HepG2 (cell line): ENCODE results near the gene VPS13D. TPM values are rescaled to one million over a fixed set of nuclear protein-coding genes. Genes with fewer than 3 reads are reported as not detected.
A peak's percentile ranks its signal among the peaks of the same experiment; 100 is the strongest.

Experiments
- ATAC-seq: fragments of 200-7000 bp; cut with Tn5 transposase; 3 replicates; pipeline ENCODE4 v1.9.1; 2020; ENCODE audit warnings: mild to moderate bottlenecking, moderate library complexity
- BruUV-seq: library from RNA; stranded (reverse); fragments of 400-500 nt; replicated peaks from 2 replicates; lab custom pipeline; 2021; lab: Mats Ljungman, UMichigan
- CTCF ChIA-PET: fragments of 300-600 bp; formaldehyde crosslinking; extraction: SDS; loops from one replicate; lab custom pipeline; 2021; ENCODE audit warnings: low total read pairs, inconsistent platforms, low intra/inter-chr PET ratio; lab: Yijun Ruan, JAX
- POLR2A ChIA-PET: fragments of 350-600 bp; sonication (Branson Sonifier 250); formaldehyde crosslinking; loops from one replicate; lab custom pipeline; 2020; ENCODE audit warnings: antibody characterized with exemption, inconsistent platforms; lab: Yijun Ruan, JAX
- DNase-seq: peaks from one replicate; pipeline ENCODE4 v3.0.0-alpha.2; 2015; ENCODE audit warnings: low spot score
- FAIRE-seq: peaks from 3 replicates; lab custom pipeline; 2011; peaks lifted over from hg19 to GRCh38; lab: Jason Lieb, UNC
- H2AFZ ChIP-seq: one replicate; pipeline ENCODE4 v1.6.1; 2011; ENCODE audit warnings: low read length, inconsistent platforms
- H3K27ac ChIP-seq: fragments of 300-600 bp; 3 replicates; pipeline ENCODE4 v1.8.0; 2011; ENCODE audit warnings: mixed run types, mild to moderate bottlenecking, mixed read lengths, low read length, inconsistent platforms; ENCODE audit not compliant: insufficient read depth; ENCODE audit errors: extremely low read length
- H3K27me3 ChIP-seq, 2 experiments: fragments of 200-600 bp in 1 of 2; 2 replicates in 1 of 2; 3 replicates in 1 of 2; pipeline versions ENCODE4 v1.6.0 to v1.8.0; 2011; ENCODE audit warnings: low read length in 2 of 2, mild to moderate bottlenecking in 2 of 2, moderate library complexity in 2 of 2, inconsistent platforms in 1 of 2; ENCODE audit not compliant: insufficient read depth in 2 of 2, control insufficient read depth in 1 of 2
- H3K36me3 ChIP-seq, 2 experiments: fragments of 200-600 bp in 1 of 2; replicated peaks in 1 of 2; 2 replicates in 1 of 2; 3 replicates in 1 of 2; pipeline versions ENCODE4 v1.5.1 to v1.8.0; 2011; ENCODE audit warnings: low read length in 2 of 2, inconsistent platforms in 1 of 2; ENCODE audit not compliant: insufficient read depth in 2 of 2, control insufficient read depth in 1 of 2
- H3K4me1 ChIP-seq: 2 replicates; pipeline ENCODE4 v1.5.1; 2012; ENCODE audit warnings: low read length, inconsistent platforms; ENCODE audit not compliant: insufficient read depth
- H3K4me2 ChIP-seq: 2 replicates; pipeline ENCODE4 v1.6.0; 2011; ENCODE audit warnings: low read depth, low read length, inconsistent platforms
- H3K4me3 ChIP-seq, 3 experiments: fragments of 200-600 bp in 1 of 3; sonication (generic), shearing (Covaris generic) in 1 of 3; replicated peaks in 1 of 3; 2 replicates each; pipeline ENCODE4 v1.5.1; 2011 to 2016; ENCODE audit warnings: low read length in 3 of 3, inconsistent platforms in 2 of 3, low read depth in 2 of 3, mild to moderate bottlenecking in 2 of 3, control low read depth in 1 of 3, mixed read lengths in 1 of 3; ENCODE audit not compliant: insufficient read depth in 1 of 3
- H3K79me2 ChIP-seq: one replicate; pipeline ENCODE4 v1.6.1; 2011; ENCODE audit warnings: low read length, inconsistent platforms; ENCODE audit not compliant: insufficient read depth
- H3K9ac ChIP-seq: 2 replicates; pipeline ENCODE4 v1.6.0; 2011; ENCODE audit warnings: mild to moderate bottlenecking, low read depth, low read length, inconsistent platforms; ENCODE audit not compliant: insufficient read depth
- H3K9me3 ChIP-seq: 2 replicates; pipeline ENCODE4 v1.5.1; 2012; ENCODE audit warnings: mild to moderate bottlenecking, low read length
- H4K20me1 ChIP-seq: 2 replicates; pipeline ENCODE4 v1.6.0; 2011; ENCODE audit warnings: inconsistent platforms, mild to moderate bottlenecking, low read length, moderate library complexity; ENCODE audit not compliant: insufficient read depth
- ARID2 ChIP-seq: sonication (generic); formaldehyde crosslinking; IDR thresholded peaks from 2 replicates; pipeline ENCODE4 v1.8.1; 2022; ENCODE audit warnings: mild to moderate bottlenecking, missing genetic modification reagents, borderline replicate concordance
- CC2D1A ChIP-seq: sonication (generic); formaldehyde crosslinking; IDR thresholded peaks from 2 replicates; pipeline ENCODE4 v1.8.1; 2023; ENCODE audit warnings: mild to moderate bottlenecking, missing genetic modification reagents
- CEBPB ChIP-seq: IDR thresholded peaks from 2 replicates; pipeline ENCODE4 v1.6.1; 2011; ENCODE audit warnings: low read depth, low read length, improper control_type of control experiment, borderline replicate concordance
- GTF2F1 ChIP-seq: fragments of 150-350 bp; IDR thresholded peaks from 2 replicates; pipeline ENCODE4 v1.6.1; 2014; ENCODE audit warnings: low read length
- GTF3A ChIP-seq: sonication (generic); formaldehyde crosslinking; conservative IDR thresholded peaks from 2 replicates; pipeline ENCODE4 v1.4.0; 2020; ENCODE audit warnings: mild to moderate bottlenecking, missing genetic modification reagents
- HDAC2 ChIP-seq: sonication (generic); formaldehyde crosslinking; IDR thresholded peaks from 2 replicates; pipeline ENCODE4 v1.4.0; 2020; ENCODE audit warnings: missing genetic modification reagents
- PITX1 ChIP-seq: sonication (generic); formaldehyde crosslinking; IDR thresholded peaks from 2 replicates; pipeline ENCODE4 v1.5.1; 2020; ENCODE audit warnings: mild to moderate bottlenecking, missing genetic modification reagents
- WGBS: methylation state at CpG from one replicate; pipeline ENCODE4 v1.1.6; 2017; ENCODE audit warnings: low lambda C conversion rate; 5-methylcytosine and 5-hydroxymethylcytosine counted together
- in situ Hi-C: cut with HindIII; loops from 2 replicates; pipeline ENCODE4 v1.10.0; 2017; ENCODE audit warnings: low pct_unique_long_range_greater_than_20kb; ENCODE audit not compliant: extremely low pct_ligation_motif_present
- intact Hi-C: fragments of 100-400 bp; cut with micrococcal nuclease; formaldehyde crosslinking; loops from one replicate; pipeline ENCODE4 v1.10.0; 2022; ENCODE audit not compliant: unreplicated experiment
- polyA plus RNA-seq, 8 experiments: library from polyadenylated mRNA; depleted of rRNA in 3 of 8; stranded (reverse) in 7 of 8; unstranded in 1 of 8; fragments of >200 nt; fragmentation: Illumina TruSeq in 4 of 8; extraction: Trizol in 4 of 8; gene quantifications; 2 replicates each; pipeline versions ENCODE4 v1.2.1 to v1.2.3, GENCODE V29; 2011 to 2016; ENCODE audit warnings: low read depth in 4 of 8, missing spikeins in 1 of 8, mixed read lengths in 1 of 8; ENCODE audit not compliant: insufficient read depth in 1 of 8
- total RNA-seq, 5 experiments: library from RNA; depleted of rRNA; stranded (reverse); fragments of >200 nt; fragmentation: Illumina TruSeq; extraction: Trizol; gene quantifications; 2 replicates each; pipeline ENCODE4 v1.2.3, GENCODE V29; 2016; ENCODE audit warnings: low read depth in 1 of 5
- TF ChIP-seq, protein P1 (sequence below): IDR thresholded peaks from 2 replicates; pipeline ENCODE4 v1.6.1; 2016; ENCODE audit warnings: missing compliant biosample characterization, missing genetic modification reagents, borderline replicate concordance
- TF ChIP-seq, protein P2 (sequence below): sonication (generic); formaldehyde crosslinking; IDR thresholded peaks from 2 replicates; pipeline ENCODE4 v1.5.1; 2020; ENCODE audit warnings: missing genetic modification reagents, mild to moderate bottlenecking, borderline replicate concordance

VPS13D gene
- total and polyA plus RNA-seq, 2 of the 13 experiments (the other 11 are each of a cell fraction or from before 2014, with no cell fraction given): 8.6 to 13.9 TPM

DNA sequence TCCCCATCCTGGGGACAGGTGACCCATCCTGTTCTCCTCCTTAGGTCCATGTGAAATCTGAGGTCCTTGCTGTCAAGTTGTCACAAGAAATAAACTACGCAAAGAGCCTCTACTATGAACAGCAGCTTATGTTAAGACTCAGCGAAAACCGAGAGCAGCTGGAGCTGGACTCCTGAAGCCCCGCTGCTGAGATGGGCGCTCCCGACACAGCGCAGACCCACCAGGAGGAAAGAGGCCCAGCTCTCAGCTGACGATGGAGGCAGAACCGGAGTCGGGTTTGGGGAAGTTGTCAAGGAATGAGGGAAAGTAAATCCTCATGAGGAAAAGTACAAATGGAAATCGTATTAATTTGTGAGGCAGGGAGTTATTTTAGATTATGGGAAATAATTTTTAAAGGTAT is 279.0 kb downstream of the VPS13D start (continued):
- TF ChIP-seq PITX1 (CRISPR knock-in tag) (no peak), GTF2F1 (no peak), HDAC2 (CRISPR knock-in tag) (no peak), CC2D1A (CRISPR knock-in tag) (no peak), ARID2 (CRISPR knock-in tag) (no peak)
- TF ChIP-seq, protein P1, sequence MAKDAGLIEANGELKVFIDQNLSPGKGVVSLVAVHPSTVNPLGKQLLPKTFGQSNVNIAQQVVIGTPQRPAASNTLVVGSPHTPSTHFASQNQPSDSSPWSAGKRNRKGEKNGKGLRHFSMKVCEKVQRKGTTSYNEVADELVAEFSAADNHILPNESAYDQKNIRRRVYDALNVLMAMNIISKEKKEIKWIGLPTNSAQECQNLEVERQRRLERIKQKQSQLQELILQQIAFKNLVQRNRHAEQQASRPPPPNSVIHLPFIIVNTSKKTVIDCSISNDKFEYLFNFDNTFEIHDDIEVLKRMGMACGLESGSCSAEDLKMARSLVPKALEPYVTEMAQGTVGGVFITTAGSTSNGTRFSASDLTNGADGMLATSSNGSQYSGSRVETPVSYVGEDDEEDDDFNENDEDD: no peak
- TF ChIP-seq, protein P2, sequence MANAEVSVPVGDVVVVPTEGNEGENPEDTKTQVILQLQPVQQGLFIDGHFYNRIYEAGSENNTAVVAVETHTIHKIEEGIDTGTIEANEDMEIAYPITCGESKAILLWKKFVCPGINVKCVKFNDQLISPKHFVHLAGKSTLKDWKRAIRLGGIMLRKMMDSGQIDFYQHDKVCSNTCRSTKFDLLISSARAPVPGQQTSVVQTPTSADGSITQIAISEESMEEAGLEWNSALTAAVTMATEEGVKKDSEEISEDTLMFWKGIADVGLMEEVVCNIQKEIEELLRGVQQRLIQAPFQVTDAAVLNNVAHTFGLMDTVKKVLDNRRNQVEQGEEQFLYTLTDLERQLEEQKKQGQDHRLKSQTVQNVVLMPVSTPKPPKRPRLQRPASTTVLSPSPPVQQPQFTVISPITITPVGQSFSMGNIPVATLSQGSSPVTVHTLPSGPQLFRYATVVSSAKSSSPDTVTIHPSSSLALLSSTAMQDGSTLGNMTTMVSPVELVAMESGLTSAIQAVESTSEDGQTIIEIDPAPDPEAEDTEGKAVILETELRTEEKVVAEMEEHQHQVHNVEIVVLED (CRISPR knock-in tag): no peak

DNA sequence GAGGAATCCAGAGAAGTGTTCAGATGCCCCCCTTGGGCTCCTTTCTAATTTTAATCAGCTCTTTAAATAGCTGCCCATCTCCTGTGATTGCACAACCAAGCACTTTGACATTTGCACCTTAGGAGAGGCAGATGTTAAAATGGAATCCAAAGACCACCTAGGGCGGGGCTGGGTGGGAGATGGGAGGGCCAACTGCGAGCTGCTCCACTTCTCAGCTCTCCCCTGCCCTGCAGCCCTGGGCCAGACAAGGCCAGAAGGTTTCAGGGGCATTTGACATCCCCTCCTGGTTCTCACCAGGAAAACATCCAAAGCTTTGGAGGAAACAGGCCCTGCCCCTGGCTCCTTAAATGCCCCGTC is 281.3 kb downstream of the VPS13D start:
- ATAC-seq: no peak
- POLR2A ChIA-PET: interaction anchor here (1.8 kb wide), 1 partner anchor 104 kb away, joined by 7 read pairs; no protein-coding TSS in a partner anchor
- H3K9ac ChIP-seq: no peak overlapping the region
- H3K36me3 ChIP-seq: peaks cover 3 to 10% of the 10 kb centered on the region in 2 experiments; a peak in 4 of 5 replicates
- in situ Hi-C loops (no loop called here), intact Hi-C loops (no loop called here)
- no peak overlapping the region for H3K4me3 ChIP-seq
- H3K4me1 ChIP-seq: peaks cover 12% of the 10 kb centered on the region; the same call in 1 of the 2 replicates
- no peaks in the 10 kb centered on the region for H3K79me2 ChIP-seq
- no peak for DNase-seq
- no peak overlapping the region for H3K27ac ChIP-seq
- H3K27me3 ChIP-seq: no peaks in the 10 kb centered on the region; a peak in 1 of 5 replicates
- FAIRE-seq: no peak
- H2AFZ ChIP-seq: no peak overlapping the region
- H4K20me1 ChIP-seq: no peaks in the 10 kb centered on the region
- 98% methylated on average over 2 of the region's 3 CpGs for WGBS
- BruUV-seq: no TSS peak
- CTCF ChIA-PET: no interaction called here
- H3K9me3 ChIP-seq: no peaks in the 10 kb centered on the region
- H3K4me2 ChIP-seq: no peak overlapping the region
- TF ChIP-seq CEBPB: peak; percentile 30; the same call in 1 of the 2 replicates
- TF ChIP-seq GTF3A (CRISPR knock-in tag): no peak
